Prostate gland (tissue), 2 donors: Measurements from ENCODE around the gene CCDC91. TPM values are rescaled to one million over a fixed set of nuclear protein-coding genes. Genes with fewer than 3 reads are reported as not detected.

Experiments used
- DNase-seq: peaks from one replicate; pipeline ENCODE4 v3.0.0-alpha.2; 2019; ENCODE audit warnings: low spot score
- H3K27ac ChIP-seq, 2 donors: fragments of 200-600 bp; sonication (generic); 2 replicates each; pipeline ENCODE4 v1.5.1; 2017 to 2019
- H3K27me3 ChIP-seq: fragments of 200-600 bp; sonication (generic); replicated peaks from 2 replicates; pipeline ENCODE4 v1.5.1; 2019; ENCODE audit not compliant: insufficient read depth
- H3K36me3 ChIP-seq, 2 donors: fragments of 200-600 bp; sonication (generic); 1 replicate in 1 of 2; 2 replicates in 1 of 2; pipeline versions ENCODE4 v1.5.1 to v1.8.1; 2017 to 2019
- H3K4me1 ChIP-seq: fragments of 200-600 bp; sonication (generic); replicated peaks from 2 replicates; pipeline ENCODE4 v1.5.1; 2019
- H3K4me3 ChIP-seq, 2 donors: fragments of 200-600 bp; sonication (generic); 2 replicates each; pipeline ENCODE4 v1.5.1; 2017 to 2019
- H3K9me3 ChIP-seq: fragments of 200-600 bp; sonication (generic); 2 replicates; pipeline ENCODE4 v1.5.1; 2017
- POLR2A ChIP-seq: fragments of 450-650 bp; IDR thresholded peaks from one replicate; pipeline ENCODE4 v1.6.1; 2016; ENCODE audit warnings: antibody characterized with exemption, mild to moderate bottlenecking
- POLR2AphosphoS5 ChIP-seq: sonication (generic); formaldehyde crosslinking; IDR thresholded peaks from one replicate; pipeline ENCODE4 v1.6.1; 2017; ENCODE audit warnings: antibody characterized with exemption
- WGBS: methylation state at CpG from one replicate; pipeline ENCODE4 v1.1.5; 2018; 5-methylcytosine and 5-hydroxymethylcytosine counted together
- intact Hi-C: fragments of 100-400 bp; cut with DNase I; formaldehyde crosslinking; loops from one replicate; pipeline ENCODE4 v1.14.2; 2022
- small RNA-seq, 2 donors: library from RNA; depleted of rRNA; stranded (forward); fragments of <200 nt; gene quantifications; one replicate each; pipeline ENCODE3, GENCODE V24; 2016
- total RNA-seq, 2 donors: library from RNA; depleted of rRNA; stranded (reverse); fragments of >200 nt; gene quantifications; one replicate each; pipeline ENCODE4 v1.1.0, GENCODE V29; 2016
- TF ChIP-seq, protein P1 (sequence below), 4 experiments: fragments of 200-600 bp in 2 of 4; fragments of 450-650 bp in 2 of 4; sonication (generic) in 2 of 4; IDR thresholded peaks; 1 replicate in 3 of 4; 2 replicates in 1 of 4; pipeline ENCODE4 v1.5.1; 2016 to 2019; ENCODE audit warnings: antibody characterized with exemption in 4 of 4, mild to moderate bottlenecking in 2 of 4, moderate library complexity in 2 of 4

Gene CCDC91
- total RNA-seq, 2 donors from 2014 or later: 25.3 to 42.4 TPM

DNA sequence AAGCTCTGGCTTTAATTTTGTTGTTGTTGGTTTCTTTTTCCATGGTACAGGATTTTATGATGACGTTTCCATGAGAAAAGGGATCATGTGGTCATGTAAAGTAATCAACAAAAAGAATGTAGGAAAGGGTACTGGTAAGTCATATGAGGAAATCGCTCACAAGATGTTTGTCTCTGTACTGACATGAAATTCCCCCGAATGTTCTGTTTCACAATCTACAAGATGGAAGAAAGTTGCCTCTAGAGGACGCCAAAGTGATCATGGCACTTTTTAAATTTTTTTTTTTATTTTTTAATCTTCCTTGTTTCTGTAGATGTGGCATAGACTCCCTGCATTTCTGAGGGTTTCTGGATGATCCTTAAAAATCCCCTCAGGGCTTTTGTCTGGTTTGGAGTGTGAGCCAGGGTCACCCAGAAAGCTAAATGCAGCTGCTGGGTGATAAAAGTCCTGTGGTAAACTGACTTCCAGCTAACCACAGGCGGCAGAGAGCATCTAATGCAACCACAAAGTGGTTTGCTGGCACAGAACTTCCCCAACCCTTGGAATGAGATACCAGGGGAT, 393.5 kb downstream of the CCDC91 start:
- intact Hi-C loops: no loop called here
- H3K36me3 ChIP-seq: no peaks in the 10 kb centered on the region
- H3K27ac ChIP-seq: no peak overlapping the region
- H3K9me3 ChIP-seq: no peaks in the 10 kb centered on the region
- TF ChIP-seq, protein P1, sequence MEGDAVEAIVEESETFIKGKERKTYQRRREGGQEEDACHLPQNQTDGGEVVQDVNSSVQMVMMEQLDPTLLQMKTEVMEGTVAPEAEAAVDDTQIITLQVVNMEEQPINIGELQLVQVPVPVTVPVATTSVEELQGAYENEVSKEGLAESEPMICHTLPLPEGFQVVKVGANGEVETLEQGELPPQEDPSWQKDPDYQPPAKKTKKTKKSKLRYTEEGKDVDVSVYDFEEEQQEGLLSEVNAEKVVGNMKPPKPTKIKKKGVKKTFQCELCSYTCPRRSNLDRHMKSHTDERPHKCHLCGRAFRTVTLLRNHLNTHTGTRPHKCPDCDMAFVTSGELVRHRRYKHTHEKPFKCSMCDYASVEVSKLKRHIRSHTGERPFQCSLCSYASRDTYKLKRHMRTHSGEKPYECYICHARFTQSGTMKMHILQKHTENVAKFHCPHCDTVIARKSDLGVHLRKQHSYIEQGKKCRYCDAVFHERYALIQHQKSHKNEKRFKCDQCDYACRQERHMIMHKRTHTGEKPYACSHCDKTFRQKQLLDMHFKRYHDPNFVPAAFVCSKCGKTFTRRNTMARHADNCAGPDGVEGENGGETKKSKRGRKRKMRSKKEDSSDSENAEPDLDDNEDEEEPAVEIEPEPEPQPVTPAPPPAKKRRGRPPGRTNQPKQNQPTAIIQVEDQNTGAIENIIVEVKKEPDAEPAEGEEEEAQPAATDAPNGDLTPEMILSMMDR (IDR thresholded peaks at IDR 0.05): no peak
- TF ChIP-seq POLR2AphosphoS5: no peak
- TF ChIP-seq POLR2A: no peak
- no peak for DNase-seq
- H3K4me1 ChIP-seq: no peaks in the 10 kb centered on the region
- H3K27me3 ChIP-seq: peaks cover 2% of the 10 kb centered on the region
- no peak overlapping the region for H3K4me3 ChIP-seq
- 77% methylated on average over 5 of the region's 5 CpGs for WGBS

DNA sequence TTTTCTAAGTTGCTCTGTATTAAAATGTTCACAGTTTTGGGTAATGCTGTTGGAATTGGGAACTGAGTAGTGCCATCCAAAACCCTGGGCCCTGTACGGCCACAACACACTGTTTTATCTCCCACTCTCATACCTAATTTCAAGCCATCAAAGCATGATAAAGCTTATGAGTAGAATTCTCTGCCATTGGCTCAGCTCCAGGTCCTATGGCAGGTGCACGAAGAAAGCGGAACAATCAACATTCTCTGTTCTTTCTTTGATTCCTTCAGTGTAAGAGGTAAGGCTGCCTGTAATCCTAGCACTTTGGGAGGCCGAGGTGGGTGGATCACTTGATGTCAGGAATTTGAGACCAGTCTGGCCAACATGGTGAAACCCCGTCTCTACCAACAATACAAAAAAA, 394.9 kb downstream of the CCDC91 start:
- DNase-seq: no peak
- no peaks in the 10 kb centered on the region for H3K9me3 ChIP-seq
- no peaks in the 10 kb centered on the region for H3K36me3 ChIP-seq
- intact Hi-C loops: no loop called here
- WGBS: 77% methylated on average over 5 of the region's 5 CpGs
- no peak overlapping the region for H3K27ac ChIP-seq
- no peaks in the 10 kb centered on the region for H3K4me1 ChIP-seq
- TF ChIP-seq, protein P1 (IDR thresholded peaks at IDR 0.05): no peak
- no peak for TF ChIP-seq POLR2AphosphoS5
- no peak for TF ChIP-seq POLR2A
- no peak overlapping the region for H3K4me3 ChIP-seq
- H3K27me3 ChIP-seq: no peaks in the 10 kb centered on the region

- Histone ChIP-seq H3K27ac (no peak overlapping the region), H3K27me3 (no peaks in the 10 kb centered on the region), H3K4me3 (no peak overlapping the region), H3K4me1 (no peaks in the 10 kb centered on the region), H3K9me3 (no peaks in the 10 kb centered on the region), H3K36me3 (no peaks in the 10 kb centered on the region)
- DNase-seq: no peak
- 61% methylated on average over 3 of the region's 3 CpGs for WGBS
- intact Hi-C loops: no loop called here
- TF ChIP-seq, protein P1 (IDR thresholded peaks at IDR 0.05): no peak
- TF ChIP-seq POLR2AphosphoS5 (no peak), POLR2A (no peak)
Measured at GRCh38 chr12:28586481-28586880, 396.2 kb downstream of the CCDC91 start.

- Histone ChIP-seq H3K27ac (no peak overlapping the region), H3K4me3 (no peak overlapping the region), H3K36me3 (no peaks in the 10 kb centered on the region), H3K27me3 (no peaks in the 10 kb centered on the region), H3K4me1 (no peaks in the 10 kb centered on the region), H3K9me3 (no peaks in the 10 kb centered on the region)
- 97% methylated on average over 1 of the region's 1 CpG for WGBS
- intact Hi-C loops: no loop called here
- TF ChIP-seq POLR2A: no peak
- TF ChIP-seq, protein P1 (IDR thresholded peaks at IDR 0.05): no peak
- TF ChIP-seq POLR2AphosphoS5: no peak
- DNase-seq: no peak
Measured at GRCh38 chr12:28591831-28592230, 401.6 kb downstream of the CCDC91 start.

Small RNA genes lying within 50 kb of the gene (small RNA-seq; reads per million reads assigned to genes)
- gene RNA5SP355 (2.4 to 9.8 reads per million in 2 donors), gene RNU4-54P (0 reads per million in 2 donors)

Other genes with a start within 250 kb of the CCDC91 start
- gene PTHLH, start 217.7 kb upstream of the CCDC91 start, total RNA-seq: under 1 TPM; 0.51 to 0.64 TPM